K562 (cell line): Measurements from ENCODE around the gene SLC25A5. TPM values are rescaled to one million over a fixed set of nuclear protein-coding genes. Genes with fewer than 3 reads are reported as not detected.
A peak's percentile ranks its signal among the peaks of the same experiment; 100 is the strongest.

Experiments
- CTCF ChIP-seq, 3 experiments: IDR thresholded peaks in 2 of 3; conservative IDR thresholded peaks in 1 of 3; 2 replicates each; pipeline ENCODE4 v1.5.1; 2011 to 2012; ENCODE audit warnings: low read length in 3 of 3, mild to moderate bottlenecking in 3 of 3, control low read depth in 2 of 3, improper control_type of control experiment in 1 of 3, inconsistent platforms in 1 of 3, low read depth in 1 of 3, mixed read lengths in 1 of 3, moderate library complexity in 1 of 3; ENCODE audit not compliant: insufficient read depth in 2 of 3
- FOS ChIP-seq: IDR thresholded peaks from 3 replicates; pipeline ENCODE4 v1.6.1; 2011; ENCODE audit not compliant: insufficient read length; ENCODE audit errors: extremely low read depth
- HCFC1 ChIP-seq: IDR thresholded peaks from 2 replicates; pipeline ENCODE4 v1.6.1; 2012; ENCODE audit warnings: low read depth, low read length, improper control_type of control experiment
- KAT8 ChIP-seq: fragments of 450-650 bp; IDR thresholded peaks from 2 replicates; pipeline ENCODE4 v1.6.1; 2016; ENCODE audit warnings: low read depth, mild to moderate bottlenecking
- POLR3A ChIP-seq: IDR thresholded peaks from 2 replicates; pipeline ENCODE4 v1.6.1; 2011; ENCODE audit warnings: borderline replicate concordance, mild to moderate bottlenecking, moderate library complexity; ENCODE audit not compliant: insufficient read length, insufficient read depth; ENCODE audit errors: extremely low read depth
- RCOR1 ChIP-seq, 2 experiments: IDR thresholded peaks; 2 replicates each; pipeline ENCODE4 v1.6.1; 2012; ENCODE audit warnings: low read depth in 2 of 2, low read length in 2 of 2, borderline replicate concordance in 1 of 2, improper control_type of control experiment in 1 of 2
- RNF219 ChIP-seq: fragments of 250-450 bp; sonication (Bioruptor Pico); IDR thresholded peaks from 2 replicates; pipeline ENCODE4 v1.5.0; 2022; ENCODE audit warnings: mild to moderate bottlenecking
- SIN3B ChIP-seq: fragments of 450-650 bp; IDR thresholded peaks from 2 replicates; pipeline ENCODE4 v1.6.1; 2017; ENCODE audit warnings: low read depth, mild to moderate bottlenecking, moderate library complexity
- STAG1 ChIP-seq: sonication (generic); formaldehyde crosslinking; IDR thresholded peaks from 2 replicates; pipeline ENCODE4 v1.5.0; 2020; ENCODE audit warnings: missing genetic modification reagents, borderline replicate concordance
- XRCC3 ChIP-seq: fragments of 450-650 bp; IDR thresholded peaks from 2 replicates; pipeline ENCODE4 v1.6.1; 2017; ENCODE audit warnings: mild to moderate bottlenecking, moderate library complexity
- ZFP91 ChIP-seq: sonication (generic); formaldehyde crosslinking; IDR thresholded peaks from 2 replicates; pipeline ENCODE4 v1.8.0; 2022; ENCODE audit warnings: mild to moderate bottlenecking, missing genetic modification reagents
- ZNF197 ChIP-seq: fragments of 200-800 bp; sonication (Bioruptor generic); IDR thresholded peaks from 2 replicates; pipeline ENCODE4 v1.6.1; 2016; ENCODE audit warnings: low read depth, missing genetic modification characterization, missing compliant biosample characterization
- ZNF354B ChIP-seq: fragments of 250-450 bp; sonication (Bioruptor Pico); IDR thresholded peaks from 2 replicates; pipeline ENCODE4 v1.4.0; 2020
- ZNF780A ChIP-seq: fragments of 250-450 bp; sonication (Bioruptor Pico); IDR thresholded peaks from 2 replicates; pipeline ENCODE4 v1.5.0; 2021; ENCODE audit warnings: mild to moderate bottlenecking
- polyA plus RNA-seq, 8 experiments: library from polyadenylated mRNA; depleted of rRNA in 4 of 8; stranded (reverse) in 5 of 8; unstranded in 3 of 8; fragments of >200 nt; fragmentation: Nextera tagmentation in 2 of 8; fragmentation: Illumina TruSeq in 1 of 8; extraction: Ambion mirVana in 2 of 8; extraction: Trizol in 1 of 8; gene quantifications; 2 replicates each; pipeline versions ENCODE4 v1.2.1 to v1.2.3, GENCODE V29; 2011 to 2014; ENCODE audit warnings: inconsistent platforms in 1 of 8, missing spikeins in 1 of 8
- total RNA-seq, 7 experiments: library from RNA; depleted of rRNA in 6 of 7; stranded (reverse); fragments of >200 nt in 6 of 7; fragmentation: Illumina TruSeq in 2 of 7; extraction: Trizol in 2 of 7; gene quantifications; 2 replicates each; pipeline versions ENCODE4 v1.2.1 to v1.2.3, GENCODE V29; 2011 to 2021; ENCODE audit warnings: low replicate concordance in 1 of 7
- TF ChIP-seq, protein P1 (sequence below): fragments of 250-450 bp; sonication (Bioruptor Pico); IDR thresholded peaks from 2 replicates; pipeline ENCODE4 v1.4.0; 2020

SLC25A5 gene
- total and polyA plus RNA-seq, 9 of the 15 experiments (the other 6 are each of a cell fraction or from before 2014, with no cell fraction given), result 470 to 5,247 (median 596) TPM

DNA sequence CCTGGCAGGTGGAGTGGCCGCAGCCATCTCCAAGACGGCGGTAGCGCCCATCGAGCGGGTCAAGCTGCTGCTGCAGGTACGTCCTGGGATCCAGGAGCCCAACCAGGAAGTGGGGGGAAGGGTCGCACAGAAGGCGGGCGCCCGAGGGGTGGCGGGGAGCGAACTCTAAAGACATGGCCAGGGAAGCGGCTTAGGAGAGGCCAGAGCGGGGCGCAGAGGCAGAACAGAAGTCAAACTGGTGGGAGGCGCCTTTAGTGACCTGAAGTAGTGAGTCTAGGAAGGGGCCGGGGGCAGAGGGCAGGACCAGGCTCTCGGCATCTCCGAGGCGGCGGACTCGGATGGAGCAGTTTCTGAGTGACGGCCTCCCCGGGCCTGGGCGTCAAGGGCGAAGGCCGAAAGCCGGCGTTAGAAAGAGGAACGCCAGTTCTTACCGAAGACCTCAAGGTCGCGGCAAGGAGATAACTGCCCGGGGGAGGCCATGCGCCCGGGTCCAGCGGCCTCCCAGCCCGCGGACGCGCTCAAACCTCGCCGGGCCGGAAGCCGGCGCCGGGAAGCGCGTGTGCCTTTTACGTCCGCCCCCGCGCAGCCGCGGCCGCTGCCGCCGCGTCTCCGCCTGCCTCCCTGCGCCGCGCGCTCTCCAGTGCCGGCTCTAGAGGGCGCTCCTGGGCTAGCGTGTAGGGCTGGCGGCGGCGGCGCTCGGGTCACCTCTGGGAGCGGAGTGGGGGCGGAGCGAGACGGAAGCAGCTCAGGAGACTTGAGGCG lies 488 bp downstream of the SLC25A5 start (continued):
- TF ChIP-seq RNF219 (CRISPR knock-in tag), result no peak
- TF ChIP-seq RCOR1 (IDR thresholded peaks at IDR 0.05; ENCODE audit: borderline replicate concordance in 1 of 2, low read depth in 2 of 2, low read length in 2 of 2), result peak in 1 of 2 experiments; percentile 70; a peak in 1 of 4 replicates
- TF ChIP-seq CTCF (IDR thresholded peaks at IDR 0.05 in 2 of 3, conservative IDR thresholded peaks at IDR 0.05 in 1 of 3; ENCODE audit: insufficient read depth in 2 of 3, low read depth in 1 of 3, low read length in 3 of 3), result peak; percentile 72 to 93 (median 76)
- peak; percentile 74 for TF ChIP-seq SIN3B
- no peak for TF ChIP-seq POLR3A
- peak; percentile 67 for TF ChIP-seq HCFC1
- TF ChIP-seq KAT8, result no peak
- TF ChIP-seq ZNF354B (CRISPR knock-in tag), result no peak
- TF ChIP-seq, protein P1, sequence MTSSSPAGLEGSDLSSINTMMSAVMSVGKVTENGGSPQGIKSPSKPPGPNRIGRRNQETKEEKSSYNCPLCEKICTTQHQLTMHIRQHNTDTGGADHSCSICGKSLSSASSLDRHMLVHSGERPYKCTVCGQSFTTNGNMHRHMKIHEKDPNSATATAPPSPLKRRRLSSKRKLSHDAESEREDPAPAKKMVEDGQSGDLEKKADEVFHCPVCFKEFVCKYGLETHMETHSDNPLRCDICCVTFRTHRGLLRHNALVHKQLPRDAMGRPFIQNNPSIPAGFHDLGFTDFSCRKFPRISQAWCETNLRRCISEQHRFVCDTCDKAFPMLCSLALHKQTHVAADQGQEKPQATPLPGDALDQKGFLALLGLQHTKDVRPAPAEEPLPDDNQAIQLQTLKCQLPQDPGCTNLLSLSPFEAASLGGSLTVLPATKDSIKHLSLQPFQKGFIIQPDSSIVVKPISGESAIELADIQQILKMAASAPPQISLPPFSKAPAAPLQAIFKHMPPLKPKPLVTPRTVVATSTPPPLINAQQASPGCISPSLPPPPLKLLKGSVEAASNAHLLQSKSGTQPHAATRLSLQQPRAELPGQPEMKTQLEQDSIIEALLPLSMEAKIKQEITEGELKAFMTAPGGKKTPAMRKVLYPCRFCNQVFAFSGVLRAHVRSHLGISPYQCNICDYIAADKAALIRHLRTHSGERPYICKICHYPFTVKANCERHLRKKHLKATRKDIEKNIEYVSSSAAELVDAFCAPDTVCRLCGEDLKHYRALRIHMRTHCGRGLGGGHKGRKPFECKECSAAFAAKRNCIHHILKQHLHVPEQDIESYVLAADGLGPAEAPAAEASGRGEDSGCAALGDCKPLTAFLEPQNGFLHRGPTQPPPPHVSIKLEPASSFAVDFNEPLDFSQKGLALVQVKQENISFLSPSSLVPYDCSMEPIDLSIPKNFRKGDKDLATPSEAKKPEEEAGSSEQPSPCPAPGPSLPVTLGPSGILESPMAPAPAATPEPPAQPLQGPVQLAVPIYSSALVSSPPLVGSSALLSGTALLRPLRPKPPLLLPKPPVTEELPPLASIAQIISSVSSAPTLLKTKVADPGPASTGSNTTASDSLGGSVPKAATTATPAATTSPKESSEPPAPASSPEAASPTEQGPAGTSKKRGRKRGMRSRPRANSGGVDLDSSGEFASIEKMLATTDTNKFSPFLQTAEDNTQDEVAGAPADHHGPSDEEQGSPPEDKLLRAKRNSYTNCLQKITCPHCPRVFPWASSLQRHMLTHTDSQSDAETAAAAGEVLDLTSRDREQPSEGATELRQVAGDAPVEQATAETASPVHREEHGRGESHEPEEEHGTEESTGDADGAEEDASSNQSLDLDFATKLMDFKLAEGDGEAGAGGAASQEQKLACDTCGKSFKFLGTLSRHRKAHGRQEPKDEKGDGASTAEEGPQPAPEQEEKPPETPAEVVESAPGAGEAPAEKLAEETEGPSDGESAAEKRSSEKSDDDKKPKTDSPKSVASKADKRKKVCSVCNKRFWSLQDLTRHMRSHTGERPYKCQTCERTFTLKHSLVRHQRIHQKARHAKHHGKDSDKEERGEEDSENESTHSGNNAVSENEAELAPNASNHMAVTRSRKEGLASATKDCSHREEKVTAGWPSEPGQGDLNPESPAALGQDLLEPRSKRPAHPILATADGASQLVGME (CRISPR knock-in tag), result no peak
- no peak for TF ChIP-seq ZFP91
- no peak for TF ChIP-seq FOS
- TF ChIP-seq XRCC3, result no peak
- no peak for TF ChIP-seq ZNF197 (CRISPR knock-in tag)
- no peak for TF ChIP-seq ZNF780A
- no peak; the same call in 1 of the 2 replicates for TF ChIP-seq STAG1 (CRISPR knock-in tag)
